Activated CD4-positive, alpha-beta T cell treated with anti-CD3 and anti-CD28 coated beads, Interleukin-2, amount 50 U/mL, for 1 hour (primary cell): ENCODE data around the gene RPL3.
"Not testable (repeated sequence)": the region's sequence is repeated elsewhere in the genome, so short reads cannot be mapped to it uniquely, and the experiment has no call there.

Source experiments
- DNase-seq: peaks from one replicate; pipeline ENCODE4 v3.0.0-alpha.2; 2020

Gene RPL3

GRCh38 chr22:39350757-39351688, 31.6 kb upstream of the RPL3 start:
- DNase-seq: no peak

DNA sequence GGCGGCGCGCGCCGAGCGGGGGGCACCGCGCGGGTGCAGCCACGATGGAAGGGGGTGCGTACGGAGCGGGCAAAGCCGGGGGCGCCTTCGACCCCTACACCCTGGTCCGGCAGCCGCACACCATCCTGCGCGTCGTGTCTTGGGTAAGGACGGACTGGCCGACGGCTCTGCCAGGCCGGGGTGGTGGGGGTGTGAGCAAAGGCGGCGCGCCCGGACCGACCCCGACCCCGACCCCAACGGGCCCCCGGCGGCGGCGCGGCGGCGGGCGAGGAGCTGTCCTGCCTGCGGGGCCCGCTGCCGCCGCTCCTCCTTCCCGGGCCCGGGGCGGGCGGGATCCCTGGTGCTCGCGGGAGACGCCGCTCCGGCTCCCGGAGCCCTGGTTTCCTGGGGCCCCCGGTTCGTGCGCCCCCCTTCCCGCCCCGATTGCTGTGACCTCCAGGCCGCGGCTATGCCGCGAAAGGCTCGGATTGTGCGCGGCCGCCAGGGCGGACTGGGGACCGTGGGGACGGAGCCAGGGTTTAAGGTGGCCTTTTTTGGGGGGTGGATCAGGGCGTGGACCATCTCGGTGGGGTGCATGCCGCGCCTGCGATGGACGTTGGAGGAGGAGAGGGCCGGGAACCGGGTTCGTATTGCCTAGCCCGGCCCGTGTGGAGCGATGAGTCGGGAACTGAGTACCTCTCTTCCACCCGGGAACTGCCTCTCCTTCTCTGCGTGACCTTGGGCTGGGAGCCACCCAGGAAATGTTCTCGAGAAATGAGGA, 30.7 kb upstream of the RPL3 start, which contains the start of gene SYNGR1:
SYNGR1 (plus strand) TSS at position 25 of the 760 bp plus-strand sequence; CDS start at position 45, 20 bp downstream.
- DNase-seq: no peak

DNA sequence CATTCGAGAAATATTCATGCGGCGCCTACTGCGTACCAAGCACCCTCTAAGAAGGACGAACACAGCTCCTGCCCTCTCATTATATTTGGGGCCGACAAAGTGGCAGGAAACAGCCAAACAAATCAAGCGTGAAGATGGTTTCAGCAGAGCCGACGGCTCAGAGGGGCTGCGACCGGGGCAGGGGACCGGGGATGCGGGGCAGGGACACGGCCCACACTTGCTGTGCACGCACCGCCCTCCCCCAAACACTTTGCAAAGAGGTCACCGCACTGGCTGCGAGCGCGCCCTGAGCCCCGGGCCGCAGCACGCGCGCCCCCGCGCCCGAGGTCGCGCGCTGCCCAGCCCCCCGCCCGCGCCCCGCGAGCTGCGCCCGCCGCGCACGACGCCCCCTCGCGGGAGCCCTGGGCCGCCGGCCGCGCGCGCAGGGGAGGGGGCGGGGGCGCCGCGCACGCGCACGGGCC, 30.1 kb upstream of the RPL3 start:
- no peak for DNase-seq

DNA sequence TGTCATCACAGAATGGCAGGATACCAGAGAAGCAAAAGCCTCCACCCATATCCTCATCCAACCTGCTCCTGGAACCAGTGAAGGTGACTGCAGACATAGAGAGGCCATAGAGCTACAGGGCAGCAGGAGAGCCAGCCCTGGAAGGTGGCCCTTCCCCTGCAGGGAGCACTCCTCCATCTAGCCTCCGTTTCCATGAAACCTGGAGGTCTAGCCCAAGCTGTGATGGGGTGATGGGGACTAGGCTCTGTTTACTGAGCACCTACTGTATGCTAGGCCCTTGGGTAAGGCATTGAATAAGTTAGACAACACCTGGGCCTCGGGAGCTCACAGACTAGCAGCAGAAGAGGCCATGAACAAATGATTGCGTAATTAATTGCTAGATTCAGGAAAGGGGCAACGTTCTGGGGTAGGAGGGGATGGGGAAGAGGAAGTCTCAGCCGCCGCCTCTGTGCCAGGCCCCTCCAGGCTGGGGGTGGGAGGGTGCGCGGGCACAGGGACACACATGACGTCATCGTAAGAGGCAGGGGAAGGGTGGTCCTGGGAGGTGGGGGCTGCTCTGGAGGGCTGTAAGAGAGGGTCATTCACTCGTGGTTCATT, 29.6 kb upstream of the RPL3 start:
- DNase-seq: no peak

GRCh38 chr22:39345231-39345630, 25.8 kb upstream of the RPL3 start:
- no peak for DNase-seq

- DNase-seq: no peak
These were observed 24.6 kb upstream of the RPL3 start for GRCh38 chr22:39344046-39344390.

DNA sequence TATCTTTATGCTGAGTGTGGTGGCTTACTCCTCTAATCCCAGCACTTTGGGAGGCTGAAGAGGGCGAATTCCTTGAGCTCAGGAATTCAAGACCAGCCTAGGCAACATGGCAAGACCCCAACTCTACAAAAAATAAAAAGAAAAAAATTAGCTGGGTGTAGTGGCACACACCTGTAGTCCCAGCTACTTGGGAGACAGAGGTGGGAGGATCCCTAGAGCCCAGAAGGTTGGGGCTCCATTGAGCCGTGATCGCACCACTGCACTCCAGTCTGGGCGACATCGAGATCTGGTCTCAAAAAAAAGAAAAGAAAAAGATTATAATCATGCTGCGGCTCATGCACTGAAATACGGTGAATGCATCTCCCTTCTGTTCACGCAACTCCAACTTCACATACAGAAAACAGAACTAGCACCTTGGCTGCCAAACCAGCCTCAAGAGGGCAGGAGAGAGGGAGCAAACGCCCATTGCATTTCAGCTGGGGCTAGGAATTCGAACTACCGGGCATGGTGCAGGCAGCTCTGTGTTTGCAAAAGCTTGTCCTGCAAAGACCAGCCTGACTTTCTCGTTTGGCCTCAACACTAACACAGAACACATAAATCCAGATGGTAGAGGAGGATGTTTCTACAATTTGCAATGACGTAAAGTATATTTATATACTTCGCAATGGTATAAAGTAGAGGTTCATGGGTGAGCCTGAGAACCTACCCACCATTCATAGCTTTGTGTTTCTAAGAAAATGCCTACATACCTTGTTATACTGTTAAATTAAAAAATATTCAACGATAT, 24.0 kb upstream of the RPL3 start:
- DNase-seq: peak; percentile 50

- DNase-seq: no peak
These were observed 21.8 kb upstream of the RPL3 start for GRCh38 chr22:39341179-39341578.

DNA sequence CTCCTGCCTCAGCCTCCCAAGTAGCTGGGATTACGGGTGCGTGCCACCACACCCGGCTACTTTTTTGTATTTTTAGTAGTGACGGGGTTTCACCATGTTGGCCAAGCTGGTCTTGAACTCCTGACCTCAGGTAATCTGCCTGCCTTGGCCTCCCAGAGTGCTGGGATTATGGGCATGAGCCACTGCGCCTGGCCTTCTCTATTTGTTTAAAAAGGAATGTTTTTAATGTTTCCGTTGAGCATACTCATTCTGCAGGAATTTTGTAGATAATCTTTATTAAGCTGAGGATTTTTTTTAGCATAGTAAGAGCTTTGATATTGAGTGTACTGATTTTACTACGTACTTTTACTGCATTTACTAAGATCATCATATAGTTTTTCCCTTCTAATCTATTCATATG, 20.4 kb upstream of the RPL3 start:
- not testable (repeated sequence) for DNase-seq

DNA sequence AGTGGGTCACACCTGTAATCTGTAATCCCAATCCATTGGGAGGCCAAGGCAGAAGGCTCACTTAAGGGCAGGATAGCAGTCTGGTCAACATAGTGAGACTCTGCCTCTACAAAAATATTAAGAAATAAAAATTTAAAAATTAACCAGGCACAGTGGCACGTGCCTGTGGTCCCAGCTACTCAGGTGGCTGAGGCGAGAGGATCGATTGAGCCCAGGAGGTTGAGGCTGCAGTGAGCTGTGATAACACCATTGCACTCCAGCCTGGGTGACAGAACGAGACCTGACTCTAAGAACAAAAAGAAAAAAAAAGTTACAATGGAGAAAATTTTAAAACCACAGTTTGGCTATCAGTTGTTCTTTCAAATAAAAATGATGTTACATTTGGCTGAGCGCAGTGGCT, 17.0 kb upstream of the RPL3 start:
- DNase-seq: no peak

- DNase-seq: no peak
These were observed 13.1 kb upstream of the RPL3 start for GRCh38 chr22:39332441-39333064.

GRCh38 chr22:39330553-39330952, 11.1 kb upstream of the RPL3 start:
- not testable (repeated sequence) for DNase-seq

GRCh38 chr22:39327995-39328754, 8.8 kb upstream of the RPL3 start:
- DNase-seq: no peak

DNA sequence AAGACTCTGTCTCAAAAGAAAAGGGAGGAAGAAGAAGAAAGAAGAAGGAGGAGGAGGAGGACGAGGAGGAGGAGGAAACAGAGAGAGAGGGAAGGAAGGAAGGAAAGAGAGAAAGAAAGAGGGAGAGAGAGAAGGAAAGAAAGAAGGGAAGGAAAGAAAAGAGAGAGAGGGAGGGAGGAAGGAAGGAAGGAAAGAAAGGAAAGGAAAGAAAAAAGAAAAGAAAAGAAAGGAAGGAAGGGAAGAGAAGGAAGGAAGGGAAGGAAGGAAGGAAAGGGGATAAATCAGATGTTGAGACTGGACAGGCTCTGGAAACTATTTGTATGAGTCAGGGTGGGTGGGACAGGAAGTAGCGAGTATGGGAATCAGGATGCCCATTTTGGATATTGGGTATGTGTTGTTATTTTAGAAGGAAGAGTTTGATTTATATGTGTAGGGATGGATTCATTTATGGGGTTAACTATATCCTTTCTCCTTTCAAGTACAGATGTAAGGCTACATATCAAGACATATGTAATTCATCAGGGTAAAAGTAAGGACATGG, 6.0 kb upstream of the RPL3 start:
- DNase-seq: no peak

- not testable (repeated sequence) for DNase-seq
These were observed 1.2 kb upstream of the RPL3 start for GRCh38 chr22:39320616-39321029.

- DNase-seq: peak; percentile 36
These were observed 728 bp downstream of the RPL3 start for GRCh38 chr22:39318507-39319283.

DNA sequence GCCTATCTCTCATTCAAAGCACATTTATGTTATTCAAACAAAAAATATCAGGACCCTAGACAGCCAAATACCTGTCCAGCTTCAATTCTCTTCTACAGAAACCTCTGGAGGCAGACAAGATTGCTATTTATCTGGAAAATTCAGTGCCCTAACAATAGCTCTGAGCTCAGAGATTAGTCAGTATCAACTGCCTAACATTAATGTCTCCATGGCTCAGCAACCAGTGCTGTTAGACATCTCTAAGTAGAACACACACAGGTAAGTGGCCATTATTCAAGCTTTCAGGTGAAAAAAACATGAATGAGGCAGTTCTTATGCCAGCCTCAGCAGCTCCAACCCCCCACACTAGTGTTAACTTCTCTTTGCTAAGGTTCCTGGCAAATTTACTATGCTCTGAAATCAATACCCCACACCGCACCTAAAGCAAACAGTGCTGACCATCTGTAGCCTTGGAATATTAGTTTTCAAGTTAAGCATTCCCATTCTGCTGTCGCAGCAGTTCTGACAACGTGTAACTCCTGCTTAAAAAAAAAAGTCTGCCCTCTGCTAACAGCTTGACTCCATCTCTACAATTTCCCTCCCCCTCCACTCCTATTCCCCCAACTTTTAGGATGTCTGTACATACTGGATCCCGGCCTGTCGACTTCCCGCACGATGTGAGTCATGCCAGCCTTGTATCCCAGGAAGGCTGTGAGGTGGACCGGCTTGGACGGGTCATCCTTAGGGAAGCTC, 1.5 kb downstream of the RPL3 start:
- DNase-seq: no peak

DNA sequence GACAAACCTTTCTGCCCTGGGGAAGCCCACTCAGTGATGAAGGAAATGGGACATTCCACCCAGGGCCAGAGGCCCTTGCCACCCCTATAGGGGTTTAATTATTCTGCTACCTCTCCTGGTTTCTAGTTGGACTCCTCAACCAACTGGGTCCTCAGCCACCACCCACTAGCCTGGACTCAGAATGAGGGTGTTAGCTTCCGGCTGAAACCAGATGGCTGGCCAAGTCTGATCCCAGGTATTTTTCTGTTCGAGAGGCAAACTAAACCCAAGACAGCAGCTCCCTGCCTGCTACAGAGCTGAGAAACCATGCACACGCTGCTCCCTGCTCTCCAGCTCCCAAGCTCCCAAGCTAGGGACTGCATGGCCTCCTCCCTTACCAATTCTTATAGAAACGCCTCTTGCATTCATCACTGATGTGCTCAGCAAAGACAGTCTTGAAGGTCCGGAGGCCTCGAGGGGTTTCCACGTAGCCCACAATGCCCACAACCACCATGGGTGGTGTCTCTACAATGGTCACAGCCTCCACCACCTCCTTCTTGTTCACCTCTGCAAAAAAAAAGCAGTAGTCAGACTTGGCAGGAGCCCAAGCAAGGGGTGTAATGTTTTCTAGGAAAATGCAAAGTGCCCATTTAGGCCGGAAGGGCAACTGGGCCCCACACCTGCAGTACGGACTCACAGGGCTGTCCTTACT, 2.2 kb downstream of the RPL3 start:
- no peak for DNase-seq
